ENCODE results near the gene ZDHHC14.

ZDHHC14 gene

DNA sequence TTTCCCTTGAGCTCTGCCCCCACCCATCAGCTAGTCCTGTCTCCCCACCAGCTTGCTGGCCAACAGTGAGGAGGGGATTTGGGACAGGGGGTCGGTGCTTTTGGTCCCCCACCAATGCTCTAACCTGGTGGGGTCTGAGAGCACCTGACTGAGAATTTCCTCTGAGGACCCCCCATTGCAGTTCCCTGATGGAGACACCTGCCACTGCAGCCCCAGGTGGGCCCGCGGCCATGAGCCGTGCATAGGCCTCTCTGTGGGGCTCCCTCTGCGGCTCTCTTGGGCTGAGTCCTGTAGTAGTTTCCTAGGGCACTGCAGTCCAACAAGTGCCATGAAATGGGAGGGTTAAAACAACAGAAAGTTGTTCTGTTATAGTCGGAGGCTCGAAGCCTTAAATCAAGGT is 269.8 kb downstream of the ZDHHC14 start:
- Histone ChIP-seq H3K4me1 (ENCODE audit: control insufficient read depth, low read length) (no peaks in the 10 kb centered on the region), H3K4me2 (ENCODE audit: low read length) (no peak overlapping the region)

GRCh38 chr6:157651731-157652490 is 270.9 kb downstream of the ZDHHC14 start:
- TF ChIP-seq, protein P1, sequence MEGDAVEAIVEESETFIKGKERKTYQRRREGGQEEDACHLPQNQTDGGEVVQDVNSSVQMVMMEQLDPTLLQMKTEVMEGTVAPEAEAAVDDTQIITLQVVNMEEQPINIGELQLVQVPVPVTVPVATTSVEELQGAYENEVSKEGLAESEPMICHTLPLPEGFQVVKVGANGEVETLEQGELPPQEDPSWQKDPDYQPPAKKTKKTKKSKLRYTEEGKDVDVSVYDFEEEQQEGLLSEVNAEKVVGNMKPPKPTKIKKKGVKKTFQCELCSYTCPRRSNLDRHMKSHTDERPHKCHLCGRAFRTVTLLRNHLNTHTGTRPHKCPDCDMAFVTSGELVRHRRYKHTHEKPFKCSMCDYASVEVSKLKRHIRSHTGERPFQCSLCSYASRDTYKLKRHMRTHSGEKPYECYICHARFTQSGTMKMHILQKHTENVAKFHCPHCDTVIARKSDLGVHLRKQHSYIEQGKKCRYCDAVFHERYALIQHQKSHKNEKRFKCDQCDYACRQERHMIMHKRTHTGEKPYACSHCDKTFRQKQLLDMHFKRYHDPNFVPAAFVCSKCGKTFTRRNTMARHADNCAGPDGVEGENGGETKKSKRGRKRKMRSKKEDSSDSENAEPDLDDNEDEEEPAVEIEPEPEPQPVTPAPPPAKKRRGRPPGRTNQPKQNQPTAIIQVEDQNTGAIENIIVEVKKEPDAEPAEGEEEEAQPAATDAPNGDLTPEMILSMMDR (IDR thresholded peaks at IDR 0.05; ENCODE audit: low read depth, low read length, poor library complexity, severe bottlenecking) = no peak
- no peak for TF ChIP-seq EZH2phosphoT487 (IDR thresholded peaks at IDR 0.05; ENCODE audit: borderline replicate concordance, low read length)
- Histone ChIP-seq H3K27me3 (ENCODE audit: control insufficient read depth, low read length) (no peaks in the 10 kb centered on the region), H3K4me2 (ENCODE audit: low read length) (no peak overlapping the region), H3K79me2 (ENCODE audit: control insufficient read depth, low read length) (no peaks in the 10 kb centered on the region), H3K4me1 (ENCODE audit: control insufficient read depth, low read length) (no peaks in the 10 kb centered on the region), H3K4me3 (ENCODE audit: low read length) (no peak overlapping the region), H3K27ac (ENCODE audit: low read depth, low read length) (no peak overlapping the region), H4K20me1 (ENCODE audit: control insufficient read depth, insufficient read depth, low read depth, low read length) (no peaks in the 10 kb centered on the region), H3K36me3 (ENCODE audit: control insufficient read depth, low read length) (no peaks in the 10 kb centered on the region), H3K9me2 (replicated peaks; ENCODE audit: control insufficient read depth, low read length) (no peaks in the 10 kb centered on the region), H3K9me3 (ENCODE audit: control insufficient read depth, insufficient read depth, low read length) (no peaks in the 10 kb centered on the region), H3F3A (ENCODE audit: control insufficient read depth, insufficient read depth) (no peaks in the 10 kb centered on the region)

More for the DNA sequence above, 269.8 kb downstream of the ZDHHC14 start:
- no peaks in the 10 kb centered on the region for H3K9me3 ChIP-seq (ENCODE audit: control insufficient read depth, insufficient read depth, low read length)
- H4K20me1 ChIP-seq (ENCODE audit: control insufficient read depth, insufficient read depth, low read depth, low read length) = no peaks in the 10 kb centered on the region
- H3K27ac ChIP-seq (ENCODE audit: low read depth, low read length) = no peak overlapping the region
- no peak for TF ChIP-seq EZH2phosphoT487 (IDR thresholded peaks at IDR 0.05; ENCODE audit: borderline replicate concordance, low read length)
- TF ChIP-seq, protein P1 (IDR thresholded peaks at IDR 0.05; ENCODE audit: low read depth, low read length, poor library complexity, severe bottlenecking) = no peak
- H3K4me3 ChIP-seq (ENCODE audit: low read length) = no peak overlapping the region
- no peaks in the 10 kb centered on the region for H3F3A ChIP-seq (ENCODE audit: control insufficient read depth, insufficient read depth)
- no peaks in the 10 kb centered on the region for H3K36me3 ChIP-seq (ENCODE audit: control insufficient read depth, low read length)
- H3K27me3 ChIP-seq (ENCODE audit: control insufficient read depth, low read length) = no peaks in the 10 kb centered on the region
- no peaks in the 10 kb centered on the region for H3K79me2 ChIP-seq (ENCODE audit: control insufficient read depth, low read length)
- H3K9me2 ChIP-seq (replicated peaks; ENCODE audit: control insufficient read depth, low read length) = no peaks in the 10 kb centered on the region

DNA sequence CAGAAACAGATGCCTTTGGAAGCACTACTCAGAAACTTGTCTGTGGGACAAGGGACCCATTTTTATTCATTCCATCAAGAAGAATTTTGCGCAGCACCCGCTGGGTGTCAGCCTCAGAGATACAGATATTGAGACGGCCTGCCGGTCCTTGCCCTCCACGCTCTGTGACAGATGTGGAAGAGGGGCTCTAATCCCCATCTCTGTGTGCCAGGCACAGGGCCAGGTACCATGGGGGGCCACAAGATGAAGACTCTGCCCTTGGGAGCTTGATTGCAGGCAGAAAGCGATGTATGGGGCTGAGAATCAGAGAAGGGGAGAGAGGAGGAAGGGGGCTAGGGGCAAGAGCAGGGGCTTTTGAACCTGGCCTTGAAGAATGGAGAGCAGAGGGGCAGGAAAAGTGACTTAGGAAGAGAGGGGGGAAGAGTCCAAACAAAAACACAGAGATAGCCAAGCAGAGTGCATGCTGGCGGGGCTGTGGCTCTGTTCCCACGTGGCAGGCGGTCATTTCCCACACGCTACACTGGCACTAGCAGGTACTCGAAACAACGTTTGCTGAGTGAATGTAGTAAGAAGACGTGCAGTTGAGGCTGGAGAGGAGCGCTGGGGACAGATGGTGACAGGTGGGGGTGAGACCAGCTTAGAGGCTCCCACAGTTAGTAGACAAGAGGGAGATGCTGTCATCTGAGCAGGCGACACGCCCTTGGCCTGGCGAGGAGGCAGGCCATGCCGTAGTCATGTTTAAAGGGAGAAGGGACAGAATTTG is 271.8 kb downstream of the ZDHHC14 start:
- H3K4me1 ChIP-seq (ENCODE audit: control insufficient read depth, low read length) = no peaks in the 10 kb centered on the region
- H3K4me3 ChIP-seq (ENCODE audit: low read length) = no peak overlapping the region
- no peak for TF ChIP-seq EZH2phosphoT487 (IDR thresholded peaks at IDR 0.05; ENCODE audit: borderline replicate concordance, low read length)
- TF ChIP-seq, protein P1 (IDR thresholded peaks at IDR 0.05; ENCODE audit: low read depth, low read length, poor library complexity, severe bottlenecking) = no peak
- H3K27me3 ChIP-seq (ENCODE audit: control insufficient read depth, low read length) = no peaks in the 10 kb centered on the region
- no peak overlapping the region for H3K4me2 ChIP-seq (ENCODE audit: low read length)
- no peaks in the 10 kb centered on the region for H3F3A ChIP-seq (ENCODE audit: control insufficient read depth, insufficient read depth)
- H3K9me2 ChIP-seq (replicated peaks; ENCODE audit: control insufficient read depth, low read length) = no peaks in the 10 kb centered on the region
- no peak overlapping the region for H3K27ac ChIP-seq (ENCODE audit: low read depth, low read length)
- no peaks in the 10 kb centered on the region for H4K20me1 ChIP-seq (ENCODE audit: control insufficient read depth, insufficient read depth, low read depth, low read length)
- H3K36me3 ChIP-seq (ENCODE audit: control insufficient read depth, low read length) = no peaks in the 10 kb centered on the region
- H3K79me2 ChIP-seq (ENCODE audit: control insufficient read depth, low read length) = no peaks in the 10 kb centered on the region
- H3K9me3 ChIP-seq (ENCODE audit: control insufficient read depth, insufficient read depth, low read length) = no peaks in the 10 kb centered on the region
